GM23338 (cell line): ENCODE data around the gene ANTKMT. TPM values are rescaled to one million over a fixed set of nuclear protein-coding genes. Genes with fewer than 3 reads are reported as not detected.

Experiments used
- ATAC-seq: fragments of 200-7000 bp; cut with Tn5 transposase; 3 replicates; pipeline ENCODE4 v1.9.1; 2020
- DNase-seq: peaks from one replicate; pipeline ENCODE4 v3.0.0-alpha.2; 2015; ENCODE audit warnings: low spot score
- H2AFZ ChIP-seq: fragments of 200-600 bp; sonication (generic); 2 replicates; pipeline ENCODE4 v1.8.0; 2016; ENCODE audit warnings: antibody characterized with exemption, mild to moderate bottlenecking, moderate library complexity
- H3F3A ChIP-seq: fragments of 200-600 bp; sonication (generic); replicated peaks from 2 replicates; pipeline ENCODE4 v1.8.0; 2017; ENCODE audit warnings: antibody characterized with exemption, mixed run types, low read depth
- H3K27ac ChIP-seq: fragments of 200-600 bp; sonication (generic); 2 replicates; pipeline ENCODE4 v1.6.1; 2016; ENCODE audit warnings: low read depth
- H3K27me3 ChIP-seq: fragments of 200-600 bp; sonication (generic); 2 replicates; pipeline ENCODE4 v1.8.0; 2016; ENCODE audit warnings: mild to moderate bottlenecking, mixed run types, moderate library complexity; ENCODE audit not compliant: insufficient read depth
- H3K36me3 ChIP-seq: fragments of 200-600 bp; sonication (generic); 2 replicates; pipeline ENCODE4 v1.8.0; 2016; ENCODE audit warnings: mild to moderate bottlenecking; ENCODE audit not compliant: insufficient read depth
- H3K4me1 ChIP-seq: fragments of 200-600 bp; sonication (generic); 2 replicates; pipeline ENCODE4 v1.8.0; 2016; ENCODE audit warnings: mild to moderate bottlenecking, moderate library complexity; ENCODE audit not compliant: insufficient read depth
- H3K4me2 ChIP-seq: fragments of 200-600 bp; sonication (generic); 2 replicates; pipeline ENCODE4 v1.7.1; 2017; ENCODE audit warnings: mixed run types
- H3K4me3 ChIP-seq: fragments of 200-600 bp; sonication (generic); 2 replicates; pipeline ENCODE4 v1.6.1; 2016; ENCODE audit warnings: mixed run types
- H3K79me2 ChIP-seq: fragments of 200-600 bp; sonication (generic); replicated peaks from 2 replicates; pipeline ENCODE4 v1.8.0; 2017; ENCODE audit warnings: mild to moderate bottlenecking; ENCODE audit not compliant: insufficient read depth
- H3K9me2 ChIP-seq: fragments of 200-600 bp; sonication (generic); 2 replicates; pipeline ENCODE4 v1.8.0; 2017; ENCODE audit not compliant: insufficient read depth
- H4K20me1 ChIP-seq: fragments of 200-600 bp; sonication (generic); replicated peaks from 2 replicates; pipeline ENCODE4 v1.8.0; 2017; ENCODE audit warnings: mild to moderate bottlenecking; ENCODE audit not compliant: insufficient read depth
- H3K27ac Mint-ChIP-seq: 2 replicates; pipeline ENCODE4 v1.8.0; 2020; ENCODE audit warnings: inconsistent platforms, mild to moderate bottlenecking, moderate library complexity, mixed read lengths
- H3K27me3 Mint-ChIP-seq: 3 replicates; pipeline ENCODE4 v1.8.0; 2022; ENCODE audit warnings: low read depth, mild to moderate bottlenecking, moderate library complexity, mixed read lengths, inconsistent platforms; ENCODE audit not compliant: insufficient read depth, poor library complexity
- H3K36me3 Mint-ChIP-seq: 3 replicates; pipeline ENCODE4 v1.8.0; 2021; ENCODE audit warnings: low read depth, mild to moderate bottlenecking, inconsistent platforms, moderate library complexity, mixed read lengths
- H3K4me1 Mint-ChIP-seq: 3 replicates; pipeline ENCODE4 v1.8.0; 2020; ENCODE audit warnings: mild to moderate bottlenecking, inconsistent platforms, mixed read lengths
- H3K4me3 Mint-ChIP-seq: 3 replicates; pipeline ENCODE4 v1.8.0; 2021; ENCODE audit warnings: moderate library complexity, mild to moderate bottlenecking, inconsistent platforms, mixed read lengths
- H3K9me3 Mint-ChIP-seq: 3 replicates; pipeline ENCODE4 v1.8.0; 2020; ENCODE audit warnings: moderate library complexity, mild to moderate bottlenecking, inconsistent platforms, mixed read lengths
- CTCF ChIP-seq, 2 experiments: fragments of 200-600 bp in 1 of 2; sonication (generic) in 1 of 2; conservative IDR thresholded peaks; 2 replicates each; pipeline versions ENCODE4 v1.5.1 to v1.6.1; 2016 to 2017; ENCODE audit warnings: antibody characterized with exemption in 2 of 2, low read depth in 2 of 2, mild to moderate bottlenecking in 2 of 2, moderate library complexity in 1 of 2
- ETS1 ChIP-seq: IDR thresholded peaks from 2 replicates; pipeline ENCODE4 v1.6.1; 2016; ENCODE audit warnings: antibody characterized with exemption
- EZH2 ChIP-seq: fragments of 200-600 bp; sonication (generic); IDR thresholded peaks from one replicate; pipeline ENCODE4 v1.8.0; 2017; ENCODE audit warnings: antibody characterized with exemption, mild to moderate bottlenecking, low read depth; ENCODE audit not compliant: unreplicated experiment
- EZH2phosphoT487 ChIP-seq: fragments of 200-600 bp; sonication (generic); IDR thresholded peaks from one replicate; pipeline ENCODE4 v1.8.1; 2018; ENCODE audit warnings: antibody characterized with exemption; ENCODE audit not compliant: unreplicated experiment
- NANOG ChIP-seq: IDR thresholded peaks from 2 replicates; pipeline ENCODE4 v1.6.1; 2016; ENCODE audit warnings: antibody characterized with exemption, borderline replicate concordance
- POLR2AphosphoS5 ChIP-seq: IDR thresholded peaks from 2 replicates; pipeline ENCODE4 v1.6.1; 2016; ENCODE audit warnings: antibody characterized with exemption, low read depth
- ZNF114 ChIP-seq: fragments of 250-450 bp; sonication (Bioruptor Pico); IDR thresholded peaks from 2 replicates; pipeline ENCODE4 v1.5.0; 2020; ENCODE audit warnings: mild to moderate bottlenecking, moderate library complexity
- ZNF331 ChIP-seq: fragments of 250-450 bp; sonication (Bioruptor Pico); IDR thresholded peaks from 2 replicates; pipeline ENCODE4 v1.5.0; 2020; ENCODE audit warnings: low read depth, mild to moderate bottlenecking, moderate library complexity
- polyA plus RNA-seq: library from polyadenylated mRNA; unstranded; fragments of >200 nt; fragmentation: Nextera tagmentation; extraction: Ambion mirVana; gene quantifications from 2 replicates; pipeline ENCODE4 v1.2.1, GENCODE V29; 2016
- total RNA-seq: library from RNA; depleted of rRNA; stranded (reverse); fragments of >200 nt; shearing (Covaris generic); gene quantifications from 2 replicates; pipeline ENCODE4 v1.2.3, GENCODE V29; 2014
- TF ChIP-seq, protein P1 (sequence below): fragments of 250-450 bp; sonication (Bioruptor Pico); IDR thresholded peaks from 2 replicates; pipeline ENCODE4 v1.5.0; 2020; ENCODE audit warnings: mild to moderate bottlenecking, moderate library complexity

Gene ANTKMT
- total and polyA plus RNA-seq, 2 experiments from 2014 or later = 23.8 to 37.2 TPM

DNA sequence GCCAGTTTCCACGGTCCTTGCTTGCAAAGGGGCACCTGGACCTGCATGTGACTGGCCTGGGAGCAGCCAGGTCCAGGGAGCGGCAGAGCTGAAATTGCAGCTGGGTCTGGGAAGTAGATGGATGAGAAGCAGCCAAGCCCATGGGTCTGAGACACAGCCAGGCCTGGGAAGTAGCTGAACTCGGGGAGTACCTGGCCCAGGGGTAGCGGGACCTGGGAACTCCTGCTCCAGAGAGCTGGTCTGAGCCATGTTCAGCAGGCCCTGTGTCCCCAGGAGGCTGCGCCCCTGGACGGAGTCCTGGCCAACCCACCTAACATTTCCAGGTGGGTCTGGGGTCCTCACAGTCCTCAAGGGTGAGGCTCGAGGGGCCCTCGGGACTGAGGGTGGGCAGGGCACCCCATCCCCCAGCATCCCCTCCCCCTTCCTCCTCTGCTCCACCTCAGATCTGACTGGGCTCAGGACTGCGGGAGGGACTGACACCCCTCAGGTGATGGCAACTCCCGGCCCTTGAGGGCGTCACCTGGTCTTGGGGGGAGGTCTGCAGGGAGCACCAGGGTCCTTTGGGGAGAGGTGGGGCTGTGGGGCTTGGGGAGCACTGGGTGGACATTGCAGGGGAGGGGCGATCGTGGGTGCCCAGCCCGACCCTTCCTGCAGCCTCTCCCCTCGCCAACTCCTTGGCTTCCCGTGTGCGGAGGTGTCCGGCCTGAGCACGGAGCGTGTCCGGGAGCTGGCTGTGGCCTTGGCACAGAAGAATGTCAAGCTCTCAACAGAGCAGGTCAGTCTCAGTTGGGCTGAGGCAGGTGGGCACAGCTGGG is 42.6 kb downstream of the ANTKMT start:
- H3K27ac Mint-ChIP-seq = no peak overlapping the region
- TF ChIP-seq NANOG = no peak
- TF ChIP-seq ZNF114 (CRISPR knock-in tag) = no peak
- no peak for TF ChIP-seq CTCF (conservative IDR thresholded peaks at IDR 0.05; ENCODE audit: low read depth in 2 of 2)
- TF ChIP-seq EZH2phosphoT487 = no peak
- TF ChIP-seq EZH2 = no peak
- TF ChIP-seq ETS1 = no peak
- TF ChIP-seq, protein P1, sequence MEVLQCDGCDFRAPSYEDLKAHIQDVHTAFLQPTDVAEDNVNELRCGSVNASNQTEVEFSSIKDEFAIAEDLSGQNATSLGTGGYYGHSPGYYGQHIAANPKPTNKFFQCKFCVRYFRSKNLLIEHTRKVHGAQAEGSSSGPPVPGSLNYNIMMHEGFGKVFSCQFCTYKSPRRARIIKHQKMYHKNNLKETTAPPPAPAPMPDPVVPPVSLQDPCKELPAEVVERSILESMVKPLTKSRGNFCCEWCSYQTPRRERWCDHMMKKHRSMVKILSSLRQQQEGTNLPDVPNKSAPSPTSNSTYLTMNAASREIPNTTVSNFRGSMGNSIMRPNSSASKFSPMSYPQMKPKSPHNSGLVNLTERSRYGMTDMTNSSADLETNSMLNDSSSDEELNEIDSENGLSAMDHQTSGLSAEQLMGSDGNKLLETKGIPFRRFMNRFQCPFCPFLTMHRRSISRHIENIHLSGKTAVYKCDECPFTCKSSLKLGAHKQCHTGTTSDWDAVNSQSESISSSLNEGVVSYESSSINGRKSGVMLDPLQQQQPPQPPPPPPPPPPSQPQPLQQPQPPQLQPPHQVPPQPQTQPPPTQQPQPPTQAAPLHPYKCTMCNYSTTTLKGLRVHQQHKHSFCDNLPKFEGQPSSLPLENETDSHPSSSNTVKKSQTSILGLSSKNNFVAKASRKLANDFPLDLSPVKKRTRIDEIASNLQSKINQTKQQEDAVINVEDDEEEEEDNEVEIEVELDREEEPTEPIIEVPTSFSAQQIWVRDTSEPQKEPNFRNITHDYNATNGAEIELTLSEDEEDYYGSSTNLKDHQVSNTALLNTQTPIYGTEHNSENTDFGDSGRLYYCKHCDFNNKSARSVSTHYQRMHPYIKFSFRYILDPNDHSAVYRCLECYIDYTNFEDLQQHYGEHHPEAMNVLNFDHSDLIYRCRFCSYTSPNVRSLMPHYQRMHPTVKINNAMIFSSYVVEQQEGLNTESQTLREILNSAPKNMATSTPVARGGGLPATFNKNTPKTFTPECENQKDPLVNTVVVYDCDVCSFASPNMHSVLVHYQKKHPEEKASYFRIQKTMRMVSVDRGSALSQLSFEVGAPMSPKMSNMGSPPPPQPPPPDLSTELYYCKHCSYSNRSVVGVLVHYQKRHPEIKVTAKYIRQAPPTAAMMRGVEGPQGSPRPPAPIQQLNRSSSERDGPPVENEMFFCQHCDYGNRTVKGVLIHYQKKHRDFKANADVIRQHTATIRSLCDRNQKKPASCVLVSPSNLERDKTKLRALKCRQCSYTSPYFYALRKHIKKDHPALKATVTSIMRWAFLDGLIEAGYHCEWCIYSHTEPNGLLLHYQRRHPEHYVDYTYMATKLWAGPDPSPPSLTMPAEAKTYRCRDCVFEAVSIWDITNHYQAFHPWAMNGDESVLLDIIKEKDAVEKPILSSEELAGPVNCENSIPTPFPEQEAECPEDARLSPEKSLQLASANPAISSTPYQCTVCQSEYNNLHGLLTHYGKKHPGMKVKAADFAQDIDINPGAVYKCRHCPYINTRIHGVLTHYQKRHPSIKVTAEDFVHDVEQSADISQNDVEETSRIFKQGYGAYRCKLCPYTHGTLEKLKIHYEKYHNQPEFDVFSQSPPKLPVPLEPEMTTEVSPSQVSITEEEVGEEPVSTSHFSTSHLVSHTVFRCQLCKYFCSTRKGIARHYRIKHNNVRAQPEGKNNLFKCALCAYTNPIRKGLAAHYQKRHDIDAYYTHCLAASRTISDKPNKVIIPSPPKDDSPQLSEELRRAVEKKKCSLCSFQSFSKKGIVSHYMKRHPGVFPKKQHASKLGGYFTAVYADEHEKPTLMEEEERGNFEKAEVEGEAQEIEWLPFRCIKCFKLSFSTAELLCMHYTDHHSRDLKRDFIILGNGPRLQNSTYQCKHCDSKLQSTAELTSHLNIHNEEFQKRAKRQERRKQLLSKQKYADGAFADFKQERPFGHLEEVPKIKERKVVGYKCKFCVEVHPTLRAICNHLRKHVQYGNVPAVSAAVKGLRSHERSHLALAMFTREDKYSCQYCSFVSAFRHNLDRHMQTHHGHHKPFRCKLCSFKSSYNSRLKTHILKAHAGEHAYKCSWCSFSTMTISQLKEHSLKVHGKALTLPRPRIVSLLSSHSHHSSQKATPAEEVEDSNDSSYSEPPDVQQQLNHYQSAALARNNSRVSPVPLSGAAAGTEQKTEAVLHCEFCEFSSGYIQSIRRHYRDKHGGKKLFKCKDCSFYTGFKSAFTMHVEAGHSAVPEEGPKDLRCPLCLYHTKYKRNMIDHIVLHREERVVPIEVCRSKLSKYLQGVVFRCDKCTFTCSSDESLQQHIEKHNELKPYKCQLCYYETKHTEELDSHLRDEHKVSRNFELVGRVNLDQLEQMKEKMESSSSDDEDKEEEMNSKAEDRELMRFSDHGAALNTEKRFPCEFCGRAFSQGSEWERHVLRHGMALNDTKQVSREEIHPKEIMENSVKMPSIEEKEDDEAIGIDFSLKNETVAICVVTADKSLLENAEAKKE (CRISPR knock-in tag) = no peak
- TF ChIP-seq POLR2AphosphoS5 = no peak
- no peak for TF ChIP-seq ZNF331 (CRISPR knock-in tag)
- H3K36me3 Mint-ChIP-seq = no peaks in the 10 kb centered on the region
- H4K20me1 ChIP-seq = no peaks in the 10 kb centered on the region
- no peak for ATAC-seq
- H3K79me2 ChIP-seq = no peaks in the 10 kb centered on the region
- H3K4me2 ChIP-seq = no peak overlapping the region
- H3K27ac ChIP-seq = no peak overlapping the region
- H3K4me1 Mint-ChIP-seq = no peaks in the 10 kb centered on the region; the same call in 1 of the 3 replicates
- no peak overlapping the region for H3K4me3 Mint-ChIP-seq
- 0 out of 2 replicates have a peak, but pooled peaks cover 3% of the 10 kb centered on the region for H3F3A ChIP-seq
- no peaks in the 10 kb centered on the region for H3K27me3 ChIP-seq
- H3K27me3 Mint-ChIP-seq = peaks cover 17% of the 10 kb centered on the region
- H3K4me3 ChIP-seq = no peak overlapping the region
- H2AFZ ChIP-seq = no peak overlapping the region
- no peak for DNase-seq
- no peaks in the 10 kb centered on the region; the same call in 2 of the 3 replicates for H3K9me3 Mint-ChIP-seq
- H3K4me1 ChIP-seq = no peaks in the 10 kb centered on the region
- no peaks in the 10 kb centered on the region for H3K36me3 ChIP-seq
- H3K9me2 ChIP-seq = no peaks in the 10 kb centered on the region
